H1 (cell line): ENCODE data around the gene IRGC. TPM values are rescaled to one million over a fixed set of nuclear protein-coding genes. Genes with fewer than 3 reads are reported as not detected.

Experiments used
- SIN3A ChIP-seq, 2 experiments: IDR thresholded peaks in 1 of 2; conservative IDR thresholded peaks in 1 of 2; 2 replicates each; pipeline ENCODE4 v1.6.1; 2011 to 2012; ENCODE audit warnings: low read length in 2 of 2, improper control_type of control experiment in 1 of 2, low read depth in 1 of 2, mild to moderate bottlenecking in 1 of 2
- polyA plus RNA-seq, 7 experiments: library from polyadenylated mRNA; depleted of rRNA in 3 of 7; stranded (reverse) in 5 of 7; unstranded in 2 of 7; fragments of >200 nt in 5 of 7; fragments of 200-250 nt in 2 of 7; gene quantifications; 1 replicate in 5 of 7; 2 replicates in 1 of 7; 4 replicates in 1 of 7; pipeline versions ENCODE4 v1.2.1 to v1.2.3, GENCODE V29; 2011 to 2013; ENCODE audit warnings: missing spikeins in 2 of 7, mixed read lengths in 2 of 7
- total RNA-seq: library from RNA; stranded (reverse); fragmentation: NEBNext Ultra II Directional; extraction: Animal tissue kit (Norgen Biotek cat#: 25700); gene quantifications from 2 replicates; pipeline ENCODE4 v1.2.1, GENCODE V29; 2021
- TF ChIP-seq, protein P1 (sequence below): IDR thresholded peaks from 2 replicates; pipeline ENCODE4 v1.6.1; 2012; ENCODE audit warnings: low read length, inconsistent platforms

IRGC gene
- total and polyA plus RNA-seq, 2 of the 8 experiments (the other 6 are each of a cell fraction or from before 2014, with no cell fraction given), result not detected

DNA sequence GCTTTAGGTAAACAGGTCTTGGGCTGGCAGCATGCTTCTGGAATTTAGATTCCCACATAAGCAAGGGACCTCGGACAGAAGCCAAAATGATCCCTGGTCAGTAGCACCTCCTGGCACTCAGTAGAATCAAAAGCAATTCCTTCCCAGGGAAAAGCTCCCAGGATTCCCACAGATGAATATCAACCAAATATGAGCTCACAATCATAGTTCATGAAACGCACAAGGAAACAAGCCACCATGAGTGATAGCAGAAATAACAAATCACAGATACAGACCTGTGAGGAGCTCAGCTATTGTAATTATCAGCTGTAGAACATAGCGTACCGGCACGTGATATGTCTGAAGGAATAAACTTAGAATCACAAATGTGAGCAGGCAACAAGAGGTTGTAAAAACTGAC is 24.1 kb upstream of the IRGC start (continued):
- TF ChIP-seq, protein P1, sequence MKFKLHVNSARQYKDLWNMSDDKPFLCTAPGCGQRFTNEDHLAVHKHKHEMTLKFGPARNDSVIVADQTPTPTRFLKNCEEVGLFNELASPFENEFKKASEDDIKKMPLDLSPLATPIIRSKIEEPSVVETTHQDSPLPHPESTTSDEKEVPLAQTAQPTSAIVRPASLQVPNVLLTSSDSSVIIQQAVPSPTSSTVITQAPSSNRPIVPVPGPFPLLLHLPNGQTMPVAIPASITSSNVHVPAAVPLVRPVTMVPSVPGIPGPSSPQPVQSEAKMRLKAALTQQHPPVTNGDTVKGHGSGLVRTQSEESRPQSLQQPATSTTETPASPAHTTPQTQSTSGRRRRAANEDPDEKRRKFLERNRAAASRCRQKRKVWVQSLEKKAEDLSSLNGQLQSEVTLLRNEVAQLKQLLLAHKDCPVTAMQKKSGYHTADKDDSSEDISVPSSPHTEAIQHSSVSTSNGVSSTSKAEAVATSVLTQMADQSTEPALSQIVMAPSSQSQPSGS, result no peak
- no peak for TF ChIP-seq SIN3A (conservative IDR thresholded peaks at IDR 0.05 in 1 of 2, IDR thresholded peaks at IDR 0.05 in 1 of 2; ENCODE audit: low read depth in 1 of 2, low read length in 2 of 2)
